HepG2 (cell line): ENCODE results near the gene WIZ. TPM values are rescaled to one million over a fixed set of nuclear protein-coding genes. Genes with fewer than 3 reads are reported as not detected.

Experiments used
- FOXK1 ChIP-seq: sonication (generic); formaldehyde crosslinking; IDR thresholded peaks from 2 replicates; pipeline ENCODE4 v1.4.0; 2020; ENCODE audit warnings: low read depth, missing genetic modification reagents, borderline replicate concordance
- GATA4 ChIP-seq: sonication (generic); IDR thresholded peaks from 2 replicates; pipeline ENCODE4 v1.6.1; 2016; ENCODE audit warnings: antibody characterized with exemption, low read depth, borderline replicate concordance
- JDP2 ChIP-seq: sonication (generic); formaldehyde crosslinking; IDR thresholded peaks from 2 replicates; pipeline ENCODE4 v1.8.1; 2022; ENCODE audit warnings: missing genetic modification reagents, borderline replicate concordance
- MTA3 ChIP-seq: sonication (generic); formaldehyde crosslinking; IDR thresholded peaks from 2 replicates; pipeline ENCODE4 v1.4.0; 2020; ENCODE audit warnings: missing genetic modification reagents
- SIN3B ChIP-seq: fragments of 150-350 bp; IDR thresholded peaks from 2 replicates; pipeline ENCODE4 v1.6.1; 2014; ENCODE audit warnings: low read length
- SIX4 ChIP-seq: sonication (generic); formaldehyde crosslinking; IDR thresholded peaks from 2 replicates; pipeline ENCODE4 v1.4.0; 2020; ENCODE audit warnings: missing genetic modification reagents
- SMYD3 ChIP-seq: sonication (generic); formaldehyde crosslinking; IDR thresholded peaks from 2 replicates; pipeline ENCODE4 v1.8.1; 2023; ENCODE audit warnings: mild to moderate bottlenecking, missing genetic modification reagents
- TERF1 ChIP-seq: sonication (generic); formaldehyde crosslinking; IDR thresholded peaks from 2 replicates; pipeline ENCODE4 v1.8.0; 2022; ENCODE audit warnings: mild to moderate bottlenecking, missing genetic modification reagents, moderate library complexity
- TRIM24 ChIP-seq: sonication (generic); formaldehyde crosslinking; IDR thresholded peaks from 2 replicates; pipeline ENCODE4 v1.8.0; 2022; ENCODE audit warnings: mild to moderate bottlenecking, missing genetic modification reagents
- TSC22D2 ChIP-seq: sonication (generic); formaldehyde crosslinking; IDR thresholded peaks from 2 replicates; pipeline ENCODE4 v1.5.1; 2020; ENCODE audit warnings: missing genetic modification reagents, mild to moderate bottlenecking, borderline replicate concordance
- U2AF2 ChIP-seq: fragments of 200-400 bp; formaldehyde crosslinking; IDR thresholded peaks from 2 replicates; pipeline ENCODE4 v1.6.1; 2017; ENCODE audit warnings: low read depth, mild to moderate bottlenecking, low read length
- ZBTB34 ChIP-seq: sonication (generic); formaldehyde crosslinking; IDR thresholded peaks from 2 replicates; pipeline ENCODE4 v1.8.0; 2022; ENCODE audit warnings: mild to moderate bottlenecking, missing genetic modification reagents
- ZFP82 ChIP-seq: sonication (generic); formaldehyde crosslinking; IDR thresholded peaks from 2 replicates; pipeline ENCODE4 v1.5.1; 2020; ENCODE audit warnings: mild to moderate bottlenecking, missing genetic modification reagents, borderline replicate concordance
- ZNF180 ChIP-seq: sonication (generic); formaldehyde crosslinking; IDR thresholded peaks from 2 replicates; pipeline ENCODE4 v1.4.0; 2020; ENCODE audit warnings: low read depth, missing genetic modification reagents, borderline replicate concordance
- ZNF253 ChIP-seq: sonication (generic); formaldehyde crosslinking; IDR thresholded peaks from 2 replicates; pipeline ENCODE4 v1.8.0; 2022; ENCODE audit warnings: mild to moderate bottlenecking, missing genetic modification reagents, borderline replicate concordance
- ZNF337 ChIP-seq: sonication (generic); formaldehyde crosslinking; IDR thresholded peaks from 2 replicates; pipeline ENCODE4 v1.5.1; 2020; ENCODE audit warnings: missing genetic modification reagents, low read depth, mild to moderate bottlenecking, borderline replicate concordance
- ZNF496 ChIP-seq: sonication (generic); formaldehyde crosslinking; IDR thresholded peaks from 2 replicates; pipeline ENCODE4 v1.8.1; 2023; ENCODE audit warnings: mild to moderate bottlenecking, moderate library complexity, missing genetic modification reagents; ENCODE audit not compliant: insufficient replicate concordance
- ZNF530 ChIP-seq: sonication (generic); formaldehyde crosslinking; IDR thresholded peaks from 2 replicates; pipeline ENCODE4 v1.5.0; 2020; ENCODE audit warnings: low read depth, mild to moderate bottlenecking, missing genetic modification reagents
- ZNF563 ChIP-seq: sonication (generic); formaldehyde crosslinking; IDR thresholded peaks from 2 replicates; pipeline ENCODE4 v1.8.0; 2022; ENCODE audit warnings: mild to moderate bottlenecking, moderate library complexity, missing genetic modification reagents
- ZNF724P ChIP-seq: sonication (generic); formaldehyde crosslinking; IDR thresholded peaks from 2 replicates; pipeline ENCODE4 v1.8.0; 2022; ENCODE audit warnings: missing genetic modification reagents, borderline replicate concordance
- polyA plus RNA-seq, 8 experiments: library from polyadenylated mRNA; depleted of rRNA in 3 of 8; stranded (reverse) in 7 of 8; unstranded in 1 of 8; fragments of >200 nt; fragmentation: Illumina TruSeq in 4 of 8; extraction: Trizol in 4 of 8; gene quantifications; 2 replicates each; pipeline versions ENCODE4 v1.2.1 to v1.2.3, GENCODE V29; 2011 to 2016; ENCODE audit warnings: low read depth in 4 of 8, missing spikeins in 1 of 8, mixed read lengths in 1 of 8; ENCODE audit not compliant: insufficient read depth in 1 of 8
- total RNA-seq, 5 experiments: library from RNA; depleted of rRNA; stranded (reverse); fragments of >200 nt; fragmentation: Illumina TruSeq; extraction: Trizol; gene quantifications; 2 replicates each; pipeline ENCODE4 v1.2.3, GENCODE V29; 2016; ENCODE audit warnings: low read depth in 1 of 5
- TF ChIP-seq, protein P1 (sequence below): sonication (generic); formaldehyde crosslinking; IDR thresholded peaks from 2 replicates; pipeline ENCODE4 v1.9.0; 2021; ENCODE audit warnings: missing genetic modification reagents, mild to moderate bottlenecking, borderline replicate concordance
- TF ChIP-seq, protein P2 (sequence below): sonication (generic); formaldehyde crosslinking; conservative IDR thresholded peaks from 2 replicates; pipeline ENCODE4 v1.8.0; 2022; ENCODE audit warnings: missing genetic modification reagents
- TF ChIP-seq, protein P3 (sequence below): sonication (generic); formaldehyde crosslinking; IDR thresholded peaks from 2 replicates; pipeline ENCODE4 v1.4.0; 2020; ENCODE audit warnings: mild to moderate bottlenecking, low read depth, missing genetic modification reagents

WIZ gene
- total and polyA plus RNA-seq, 2 of the 13 experiments (the other 11 are each of a cell fraction or from before 2014, with no cell fraction given): 4.7 to 4.8 TPM

DNA sequence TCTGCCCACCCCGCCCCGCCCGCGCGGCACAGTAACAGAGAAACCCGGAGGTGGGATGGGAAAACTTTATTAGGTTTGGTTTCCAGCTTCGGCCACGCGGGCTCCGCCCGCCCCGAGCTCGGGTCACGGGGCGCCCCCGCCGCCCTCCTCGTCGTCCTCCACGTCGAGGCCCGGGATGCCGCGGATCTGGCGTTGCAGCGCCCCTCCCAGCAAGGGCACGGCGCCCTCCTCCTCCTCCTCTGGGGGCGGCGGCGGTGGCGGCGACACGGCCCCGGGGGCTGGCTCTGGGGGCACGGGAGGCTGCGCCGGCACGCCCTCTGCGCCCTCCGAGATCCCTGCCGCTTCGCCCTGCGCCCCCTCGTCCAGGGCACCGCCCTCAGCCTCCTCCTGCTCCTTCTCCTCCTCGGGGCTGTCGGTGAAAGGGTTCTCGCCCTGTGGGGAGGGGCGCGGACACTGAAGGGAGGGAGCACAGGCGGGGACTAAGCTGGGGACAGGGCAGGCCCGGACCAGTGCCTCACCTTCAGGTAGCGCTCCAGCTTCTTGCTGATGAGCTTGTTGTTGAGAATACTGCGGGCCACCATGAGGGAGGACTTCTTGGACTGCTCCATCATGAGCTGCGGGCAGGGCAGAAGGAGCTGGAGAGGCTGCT lies 69.6 kb downstream of the WIZ start (continued):
- TF ChIP-seq ZFP82 (CRISPR knock-in tag) (no peak), ZNF724P (CRISPR knock-in tag) (no peak), GATA4 (no peak), ZNF253 (CRISPR knock-in tag) (no peak), U2AF2 (no peak), SIX4 (CRISPR knock-in tag) (no peak), JDP2 (CRISPR knock-in tag) (no peak; the same call in 1 of the 2 replicates), FOXK1 (CRISPR knock-in tag) (no peak), MTA3 (CRISPR knock-in tag) (no peak), ZNF337 (CRISPR knock-in tag) (no peak), TSC22D2 (CRISPR knock-in tag) (no peak), TERF1 (CRISPR knock-in tag) (no peak), SMYD3 (CRISPR knock-in tag) (no peak), ZBTB34 (CRISPR knock-in tag) (no peak), SIN3B (no peak), ZNF496 (CRISPR knock-in tag) (no peak), ZNF563 (CRISPR knock-in tag) (0 out of 2 replicates have a peak, but pooled peaks have one; percentile 6), TRIM24 (CRISPR knock-in tag) (no peak), ZNF180 (CRISPR knock-in tag) (no peak), ZNF530 (CRISPR knock-in tag) (no peak)
- TF ChIP-seq, protein P1, sequence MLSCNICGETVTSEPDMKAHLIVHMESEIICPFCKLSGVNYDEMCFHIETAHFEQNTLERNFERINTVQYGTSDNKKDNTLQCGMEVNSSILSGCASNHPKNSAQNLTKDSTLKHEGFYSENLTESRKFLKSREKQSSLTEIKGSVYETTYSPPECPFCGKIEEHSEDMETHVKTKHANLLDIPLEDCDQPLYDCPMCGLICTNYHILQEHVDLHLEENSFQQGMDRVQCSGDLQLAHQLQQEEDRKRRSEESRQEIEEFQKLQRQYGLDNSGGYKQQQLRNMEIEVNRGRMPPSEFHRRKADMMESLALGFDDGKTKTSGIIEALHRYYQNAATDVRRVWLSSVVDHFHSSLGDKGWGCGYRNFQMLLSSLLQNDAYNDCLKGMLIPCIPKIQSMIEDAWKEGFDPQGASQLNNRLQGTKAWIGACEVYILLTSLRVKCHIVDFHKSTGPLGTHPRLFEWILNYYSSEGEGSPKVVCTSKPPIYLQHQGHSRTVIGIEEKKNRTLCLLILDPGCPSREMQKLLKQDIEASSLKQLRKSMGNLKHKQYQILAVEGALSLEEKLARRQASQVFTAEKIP (CRISPR knock-in tag): no peak
- TF ChIP-seq, protein P2, sequence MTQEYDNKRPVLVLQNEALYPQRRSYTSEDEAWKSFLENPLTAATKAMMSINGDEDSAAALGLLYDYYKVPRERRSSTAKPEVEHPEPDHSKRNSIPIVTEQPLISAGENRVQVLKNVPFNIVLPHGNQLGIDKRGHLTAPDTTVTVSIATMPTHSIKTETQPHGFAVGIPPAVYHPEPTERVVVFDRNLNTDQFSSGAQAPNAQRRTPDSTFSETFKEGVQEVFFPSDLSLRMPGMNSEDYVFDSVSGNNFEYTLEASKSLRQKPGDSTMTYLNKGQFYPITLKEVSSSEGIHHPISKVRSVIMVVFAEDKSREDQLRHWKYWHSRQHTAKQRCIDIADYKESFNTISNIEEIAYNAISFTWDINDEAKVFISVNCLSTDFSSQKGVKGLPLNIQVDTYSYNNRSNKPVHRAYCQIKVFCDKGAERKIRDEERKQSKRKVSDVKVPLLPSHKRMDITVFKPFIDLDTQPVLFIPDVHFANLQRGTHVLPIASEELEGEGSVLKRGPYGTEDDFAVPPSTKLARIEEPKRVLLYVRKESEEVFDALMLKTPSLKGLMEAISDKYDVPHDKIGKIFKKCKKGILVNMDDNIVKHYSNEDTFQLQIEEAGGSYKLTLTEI: no peak; the same call in 1 of the 2 replicates
- TF ChIP-seq, protein P3, sequence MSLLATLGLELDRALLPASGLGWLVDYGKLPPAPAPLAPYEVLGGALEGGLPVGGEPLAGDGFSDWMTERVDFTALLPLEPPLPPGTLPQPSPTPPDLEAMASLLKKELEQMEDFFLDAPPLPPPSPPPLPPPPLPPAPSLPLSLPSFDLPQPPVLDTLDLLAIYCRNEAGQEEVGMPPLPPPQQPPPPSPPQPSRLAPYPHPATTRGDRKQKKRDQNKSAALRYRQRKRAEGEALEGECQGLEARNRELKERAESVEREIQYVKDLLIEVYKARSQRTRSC: no peak
